ENCODE data around the gene MED26.

DNA sequence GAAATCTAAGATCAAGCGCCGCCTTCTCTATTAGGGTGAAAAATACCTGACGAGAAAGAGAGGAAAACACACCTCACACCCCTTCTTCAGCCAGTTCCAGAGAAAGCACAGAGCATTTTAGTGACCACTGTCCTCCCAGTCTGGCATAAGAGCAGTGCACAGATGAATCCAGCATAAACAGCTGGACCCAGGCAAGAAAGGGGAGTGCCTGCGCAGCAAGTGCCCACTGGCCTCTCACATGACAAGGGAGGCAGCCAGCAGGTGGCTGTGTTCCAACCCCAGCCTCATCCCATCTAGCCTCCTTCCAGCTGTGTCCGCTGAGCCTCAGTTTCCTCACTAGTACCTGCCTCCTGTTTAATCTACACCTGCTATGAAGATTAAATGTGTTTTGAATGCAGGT lies 8.0 kb downstream of the MED26 start:
- TF ChIP-seq, protein P1, sequence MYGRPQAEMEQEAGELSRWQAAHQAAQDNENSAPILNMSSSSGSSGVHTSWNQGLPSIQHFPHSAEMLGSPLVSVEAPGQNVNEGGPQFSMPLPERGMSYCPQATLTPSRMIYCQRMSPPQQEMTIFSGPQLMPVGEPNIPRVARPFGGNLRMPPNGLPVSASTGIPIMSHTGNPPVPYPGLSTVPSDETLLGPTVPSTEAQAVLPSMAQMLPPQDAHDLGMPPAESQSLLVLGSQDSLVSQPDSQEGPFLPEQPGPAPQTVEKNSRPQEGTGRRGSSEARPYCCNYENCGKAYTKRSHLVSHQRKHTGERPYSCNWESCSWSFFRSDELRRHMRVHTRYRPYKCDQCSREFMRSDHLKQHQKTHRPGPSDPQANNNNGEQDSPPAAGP (tag by site-specific recombination; IDR thresholded peaks at IDR 0.05), result no peak
- TF ChIP-seq, protein P2, sequence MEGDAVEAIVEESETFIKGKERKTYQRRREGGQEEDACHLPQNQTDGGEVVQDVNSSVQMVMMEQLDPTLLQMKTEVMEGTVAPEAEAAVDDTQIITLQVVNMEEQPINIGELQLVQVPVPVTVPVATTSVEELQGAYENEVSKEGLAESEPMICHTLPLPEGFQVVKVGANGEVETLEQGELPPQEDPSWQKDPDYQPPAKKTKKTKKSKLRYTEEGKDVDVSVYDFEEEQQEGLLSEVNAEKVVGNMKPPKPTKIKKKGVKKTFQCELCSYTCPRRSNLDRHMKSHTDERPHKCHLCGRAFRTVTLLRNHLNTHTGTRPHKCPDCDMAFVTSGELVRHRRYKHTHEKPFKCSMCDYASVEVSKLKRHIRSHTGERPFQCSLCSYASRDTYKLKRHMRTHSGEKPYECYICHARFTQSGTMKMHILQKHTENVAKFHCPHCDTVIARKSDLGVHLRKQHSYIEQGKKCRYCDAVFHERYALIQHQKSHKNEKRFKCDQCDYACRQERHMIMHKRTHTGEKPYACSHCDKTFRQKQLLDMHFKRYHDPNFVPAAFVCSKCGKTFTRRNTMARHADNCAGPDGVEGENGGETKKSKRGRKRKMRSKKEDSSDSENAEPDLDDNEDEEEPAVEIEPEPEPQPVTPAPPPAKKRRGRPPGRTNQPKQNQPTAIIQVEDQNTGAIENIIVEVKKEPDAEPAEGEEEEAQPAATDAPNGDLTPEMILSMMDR (tag by site-specific recombination; IDR thresholded peaks at IDR 0.05), result no peak
- TF ChIP-seq ZNF830 (tag by site-specific recombination; IDR thresholded peaks at IDR 0.05; ENCODE audit: low read depth) (no peak), ZEB2 (tag by site-specific recombination; IDR thresholded peaks at IDR 0.05) (no peak), ZNF19 (tag by site-specific recombination; IDR thresholded peaks at IDR 0.05; ENCODE audit: low read depth) (no peak), GLI2 (tag by site-specific recombination; IDR thresholded peaks at IDR 0.05; ENCODE audit: borderline replicate concordance, low read depth) (no peak), SP2 (tag by site-specific recombination; IDR thresholded peaks at IDR 0.05) (no peak), ZNF416 (tag by site-specific recombination; IDR thresholded peaks at IDR 0.05) (no peak), TCF7L2 (IDR thresholded peaks at IDR 0.05; ENCODE audit: borderline replicate concordance, low read depth, low read length) (no peak), BCL11B (tag by site-specific recombination; IDR thresholded peaks at IDR 0.05; ENCODE audit: low read depth) (no peak)
- TF ChIP-seq, protein P3, sequence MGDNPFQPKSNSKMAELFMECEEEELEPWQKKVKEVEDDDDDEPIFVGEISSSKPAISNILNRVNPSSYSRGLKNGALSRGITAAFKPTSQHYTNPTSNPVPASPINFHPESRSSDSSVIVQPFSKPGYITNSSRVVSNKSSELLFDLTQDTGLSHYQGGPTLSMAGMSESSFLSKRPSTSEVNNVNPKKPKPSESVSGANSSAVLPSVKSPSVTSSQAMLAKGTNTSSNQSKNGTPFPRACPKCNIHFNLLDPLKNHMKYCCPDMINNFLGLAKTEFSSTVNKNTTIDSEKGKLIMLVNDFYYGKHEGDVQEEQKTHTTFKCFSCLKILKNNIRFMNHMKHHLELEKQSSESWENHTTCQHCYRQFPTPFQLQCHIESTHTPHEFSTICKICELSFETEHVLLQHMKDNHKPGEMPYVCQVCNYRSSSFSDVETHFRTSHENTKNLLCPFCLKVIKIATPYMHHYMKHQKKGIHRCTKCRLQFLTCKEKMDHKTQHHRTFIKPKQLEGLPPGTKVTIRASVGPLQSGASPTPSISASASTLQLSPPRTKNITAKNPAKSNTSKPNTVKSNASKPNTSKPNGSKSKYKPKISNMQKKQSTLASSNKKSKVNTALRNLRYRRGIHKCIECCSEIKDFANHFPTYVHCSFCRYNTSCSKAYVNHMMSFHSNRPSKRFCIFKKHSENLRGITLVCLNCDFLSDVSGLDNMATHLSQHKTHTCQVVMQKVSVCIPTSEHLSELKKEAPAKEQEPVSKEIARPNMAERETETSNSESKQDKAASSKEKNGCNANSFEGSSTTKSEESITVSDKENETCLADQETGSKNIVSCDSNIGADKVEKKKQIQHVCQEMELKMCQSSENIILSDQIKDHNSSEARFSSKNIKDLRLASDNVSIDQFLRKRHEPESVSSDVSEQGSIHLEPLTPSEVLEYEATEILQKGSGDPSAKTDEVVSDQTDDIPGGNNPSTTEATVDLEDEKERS (tag by site-specific recombination; IDR thresholded peaks at IDR 0.05), result no peak
- TF ChIP-seq, protein P4, sequence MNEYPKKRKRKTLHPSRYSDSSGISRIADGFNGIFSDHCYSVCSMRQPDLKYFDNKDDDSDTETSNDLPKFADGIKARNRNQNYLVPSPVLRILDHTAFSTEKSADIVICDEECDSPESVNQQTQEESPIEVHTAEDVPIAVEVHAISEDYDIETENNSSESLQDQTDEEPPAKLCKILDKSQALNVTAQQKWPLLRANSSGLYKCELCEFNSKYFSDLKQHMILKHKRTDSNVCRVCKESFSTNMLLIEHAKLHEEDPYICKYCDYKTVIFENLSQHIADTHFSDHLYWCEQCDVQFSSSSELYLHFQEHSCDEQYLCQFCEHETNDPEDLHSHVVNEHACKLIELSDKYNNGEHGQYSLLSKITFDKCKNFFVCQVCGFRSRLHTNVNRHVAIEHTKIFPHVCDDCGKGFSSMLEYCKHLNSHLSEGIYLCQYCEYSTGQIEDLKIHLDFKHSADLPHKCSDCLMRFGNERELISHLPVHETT (tag by site-specific recombination; IDR thresholded peaks at IDR 0.05), result no peak
- TF ChIP-seq, protein P5, sequence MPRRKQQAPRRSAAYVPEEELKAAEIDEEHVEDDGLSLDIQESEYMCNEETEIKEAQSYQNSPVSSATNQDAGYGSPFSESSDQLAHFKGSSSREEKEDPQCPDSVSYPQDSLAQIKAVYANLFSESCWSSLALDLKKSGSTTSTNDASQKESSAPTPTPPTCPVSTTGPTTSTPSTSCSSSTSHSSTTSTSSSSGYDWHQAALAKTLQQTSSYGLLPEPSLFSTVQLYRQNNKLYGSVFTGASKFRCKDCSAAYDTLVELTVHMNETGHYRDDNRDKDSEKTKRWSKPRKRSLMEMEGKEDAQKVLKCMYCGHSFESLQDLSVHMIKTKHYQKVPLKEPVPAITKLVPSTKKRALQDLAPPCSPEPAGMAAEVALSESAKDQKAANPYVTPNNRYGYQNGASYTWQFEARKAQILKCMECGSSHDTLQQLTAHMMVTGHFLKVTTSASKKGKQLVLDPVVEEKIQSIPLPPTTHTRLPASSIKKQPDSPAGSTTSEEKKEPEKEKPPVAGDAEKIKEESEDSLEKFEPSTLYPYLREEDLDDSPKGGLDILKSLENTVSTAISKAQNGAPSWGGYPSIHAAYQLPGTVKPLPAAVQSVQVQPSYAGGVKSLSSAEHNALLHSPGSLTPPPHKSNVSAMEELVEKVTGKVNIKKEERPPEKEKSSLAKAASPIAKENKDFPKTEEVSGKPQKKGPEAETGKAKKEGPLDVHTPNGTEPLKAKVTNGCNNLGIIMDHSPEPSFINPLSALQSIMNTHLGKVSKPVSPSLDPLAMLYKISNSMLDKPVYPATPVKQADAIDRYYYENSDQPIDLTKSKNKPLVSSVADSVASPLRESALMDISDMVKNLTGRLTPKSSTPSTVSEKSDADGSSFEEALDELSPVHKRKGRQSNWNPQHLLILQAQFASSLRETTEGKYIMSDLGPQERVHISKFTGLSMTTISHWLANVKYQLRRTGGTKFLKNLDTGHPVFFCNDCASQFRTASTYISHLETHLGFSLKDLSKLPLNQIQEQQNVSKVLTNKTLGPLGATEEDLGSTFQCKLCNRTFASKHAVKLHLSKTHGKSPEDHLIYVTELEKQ (tag by site-specific recombination; IDR thresholded peaks at IDR 0.05; ENCODE audit: borderline replicate concordance), result no peak
- TF ChIP-seq, protein P6, sequence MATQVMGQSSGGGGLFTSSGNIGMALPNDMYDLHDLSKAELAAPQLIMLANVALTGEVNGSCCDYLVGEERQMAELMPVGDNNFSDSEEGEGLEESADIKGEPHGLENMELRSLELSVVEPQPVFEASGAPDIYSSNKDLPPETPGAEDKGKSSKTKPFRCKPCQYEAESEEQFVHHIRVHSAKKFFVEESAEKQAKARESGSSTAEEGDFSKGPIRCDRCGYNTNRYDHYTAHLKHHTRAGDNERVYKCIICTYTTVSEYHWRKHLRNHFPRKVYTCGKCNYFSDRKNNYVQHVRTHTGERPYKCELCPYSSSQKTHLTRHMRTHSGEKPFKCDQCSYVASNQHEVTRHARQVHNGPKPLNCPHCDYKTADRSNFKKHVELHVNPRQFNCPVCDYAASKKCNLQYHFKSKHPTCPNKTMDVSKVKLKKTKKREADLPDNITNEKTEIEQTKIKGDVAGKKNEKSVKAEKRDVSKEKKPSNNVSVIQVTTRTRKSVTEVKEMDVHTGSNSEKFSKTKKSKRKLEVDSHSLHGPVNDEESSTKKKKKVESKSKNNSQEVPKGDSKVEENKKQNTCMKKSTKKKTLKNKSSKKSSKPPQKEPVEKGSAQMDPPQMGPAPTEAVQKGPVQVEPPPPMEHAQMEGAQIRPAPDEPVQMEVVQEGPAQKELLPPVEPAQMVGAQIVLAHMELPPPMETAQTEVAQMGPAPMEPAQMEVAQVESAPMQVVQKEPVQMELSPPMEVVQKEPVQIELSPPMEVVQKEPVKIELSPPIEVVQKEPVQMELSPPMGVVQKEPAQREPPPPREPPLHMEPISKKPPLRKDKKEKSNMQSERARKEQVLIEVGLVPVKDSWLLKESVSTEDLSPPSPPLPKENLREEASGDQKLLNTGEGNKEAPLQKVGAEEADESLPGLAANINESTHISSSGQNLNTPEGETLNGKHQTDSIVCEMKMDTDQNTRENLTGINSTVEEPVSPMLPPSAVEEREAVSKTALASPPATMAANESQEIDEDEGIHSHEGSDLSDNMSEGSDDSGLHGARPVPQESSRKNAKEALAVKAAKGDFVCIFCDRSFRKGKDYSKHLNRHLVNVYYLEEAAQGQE (tag by site-specific recombination; IDR thresholded peaks at IDR 0.05), result no peak

Measured in HEK293 (cell line).